Caco-2 (cell line): ENCODE data around the gene TLNRD1. TPM values are rescaled to one million over a fixed set of nuclear protein-coding genes. Genes with fewer than 3 reads are reported as not detected.

Experiments used
- BruUV-seq: library from RNA; stranded (reverse); fragments of 400-500 nt; replicated peaks from 2 replicates; lab custom pipeline; 2021; lab: Mats Ljungman, UMichigan
- CTCF ChIA-PET: fragments of 300-600 bp; sonication (Branson Sonifier 250); formaldehyde crosslinking; loops from one replicate; lab custom pipeline; 2022; ENCODE audit warnings: antibody characterized with exemption; lab: Charles Lee
- POLR2A ChIA-PET: fragments of 300-600 bp; sonication (Branson Sonifier 250); formaldehyde crosslinking; loops from one replicate; lab custom pipeline; 2022; ENCODE audit warnings: antibody characterized with exemption; lab: Charles Lee
- DNase-seq, 2 experiments: peaks; one replicate each; pipeline versions ENCODE4 v3.0.0 to v3.0.0-alpha.2; 2020 to 2022
- H3K27me3 ChIP-seq: replicated peaks from 2 replicates; pipeline ENCODE4 v1.6.0; 2011; ENCODE audit warnings: low read length; ENCODE audit not compliant: control insufficient read depth, insufficient read depth
- H3K36me3 ChIP-seq: 2 replicates; pipeline ENCODE4 v1.5.1; 2011; ENCODE audit warnings: low read length; ENCODE audit not compliant: control insufficient read depth, insufficient read depth
- H3K4me1 ChIP-seq: fragments of 250-450 bp; sonication (Bioruptor Pico); 2 replicates; pipeline ENCODE4 v1.5.1; 2020; ENCODE audit warnings: mild to moderate bottlenecking
- H3K4me3 ChIP-seq: 2 replicates; pipeline ENCODE4 v1.5.1; 2011; ENCODE audit warnings: low read depth, mild to moderate bottlenecking, control low read depth, low read length
- H3K9me3 ChIP-seq: fragments of 250-450 bp; sonication (Bioruptor Pico); 2 replicates; pipeline ENCODE4 v1.5.1; 2020; ENCODE audit warnings: mild to moderate bottlenecking, moderate library complexity
- H3K27ac Mint-ChIP-seq: one replicate; pipeline ENCODE4 v1.8.0; 2022; ENCODE audit warnings: mixed read lengths; ENCODE audit not compliant: unreplicated experiment
- H3K27me3 Mint-ChIP-seq: one replicate; pipeline ENCODE4 v1.8.0; 2022; ENCODE audit warnings: mixed read lengths; ENCODE audit not compliant: insufficient read depth, unreplicated experiment
- H3K36me3 Mint-ChIP-seq: one replicate; pipeline ENCODE4 v1.8.0; 2022; ENCODE audit warnings: mild to moderate bottlenecking, mixed read lengths; ENCODE audit not compliant: insufficient read depth, unreplicated experiment
- H3K4me1 Mint-ChIP-seq: one replicate; pipeline ENCODE4 v1.8.0; 2022; ENCODE audit warnings: low read depth, mixed read lengths; ENCODE audit not compliant: unreplicated experiment
- H3K4me3 Mint-ChIP-seq: one replicate; pipeline ENCODE4 v1.8.0; 2022; ENCODE audit warnings: mild to moderate bottlenecking, moderate library complexity, mixed read lengths; ENCODE audit not compliant: unreplicated experiment
- H3K9me3 Mint-ChIP-seq: one replicate; pipeline ENCODE4 v1.8.0; 2022; ENCODE audit warnings: mixed read lengths; ENCODE audit not compliant: unreplicated experiment
- intact Hi-C: fragments of 100-400 bp; cut with micrococcal nuclease; formaldehyde crosslinking; loops from one replicate; pipeline ENCODE4 v1.10.0; 2022; ENCODE audit not compliant: unreplicated experiment
- total RNA-seq: library from RNA; stranded (reverse); gene quantifications from 2 replicates; pipeline ENCODE4 v1.2.3, GENCODE V29; 2022
- TF ChIP-seq, protein P1 (sequence below), 2 experiments: fragments of 200-600 bp in 1 of 2; IDR thresholded peaks; 1 replicate in 1 of 2; 2 replicates in 1 of 2; pipeline versions ENCODE4 v1.5.1 to v1.8.0; 2011 to 2022; ENCODE audit warnings: antibody characterized with exemption in 1 of 2, control low read depth in 1 of 2, inconsistent platforms in 1 of 2, low read depth in 1 of 2, low read length in 1 of 2, mild to moderate bottlenecking in 1 of 2, moderate library complexity in 1 of 2; ENCODE audit not compliant: insufficient read depth in 1 of 2, severe bottlenecking in 1 of 2, unreplicated experiment in 1 of 2

The TLNRD1 gene
- total RNA-seq, 1 experiment from 2014 or later = 13.7 TPM

DNA sequence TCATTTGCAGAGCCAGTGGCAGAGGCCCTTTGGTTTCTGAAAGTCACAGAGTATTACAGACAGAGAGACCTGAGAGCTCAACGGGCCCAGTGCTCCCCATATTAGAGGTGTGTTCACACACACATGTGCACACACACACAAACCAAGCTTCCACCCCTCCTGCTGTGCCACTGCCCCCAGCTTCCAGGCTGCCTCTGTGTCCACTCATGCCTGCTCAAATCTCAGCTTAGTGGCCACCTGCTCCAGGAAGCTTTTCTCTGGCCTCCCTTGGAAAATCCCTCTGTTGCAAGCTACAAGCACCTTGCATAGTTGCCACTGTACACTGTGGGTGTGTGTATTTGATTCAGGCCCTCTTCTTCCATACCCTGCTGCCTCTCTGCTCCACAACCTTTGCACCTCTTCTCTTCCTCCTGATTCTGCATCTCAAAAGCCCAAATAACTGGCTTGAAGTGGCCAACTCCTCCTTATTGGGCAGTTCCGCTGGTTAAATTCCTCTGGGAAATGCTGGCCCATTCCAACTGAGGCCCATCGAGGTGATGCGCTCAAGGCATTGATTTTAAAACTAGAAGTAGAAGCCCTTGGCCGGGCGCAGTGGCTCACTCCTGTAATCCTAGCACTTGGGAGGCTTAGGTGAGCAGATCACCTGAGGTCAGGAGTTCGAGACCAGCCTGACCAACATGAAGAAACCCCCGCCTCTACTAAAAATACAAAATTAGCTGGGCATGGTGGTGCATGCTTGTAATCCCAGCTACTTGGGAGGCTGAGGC lies 34.1 kb upstream of the TLNRD1 start:
- peaks cover 7% of the 10 kb centered on the region for H3K36me3 Mint-ChIP-seq
- no peak overlapping the region for H3K4me3 Mint-ChIP-seq
- no peaks in the 10 kb centered on the region for H3K27me3 ChIP-seq
- no peak for DNase-seq
- no TSS peak for BruUV-seq
- intact Hi-C loops = loop anchor here (1.0 kb wide), 1 partner anchor 511 kb away; no protein-coding TSS in a partner anchor
- ChIA-PET POLR2A (interaction anchor here (0.6 kb wide), 1 partner anchor 55 kb away, joined by 3 read pairs; no protein-coding TSS in a partner anchor), CTCF (interaction anchor here (0.9 to 1.9 kb wide), 4 partner anchors 187 to 1142 kb away, joined by 3 to 9 read pairs (median 6); partner anchors contain the start of gene CEMIP)
- H3K4me3 ChIP-seq = no peak overlapping the region
- no peaks in the 10 kb centered on the region for H3K9me3 ChIP-seq
- no peak overlapping the region for H3K27ac Mint-ChIP-seq
- H3K36me3 ChIP-seq = peaks cover 1% of the 10 kb centered on the region; the same call in 1 of the 2 replicates
- TF ChIP-seq, protein P1, sequence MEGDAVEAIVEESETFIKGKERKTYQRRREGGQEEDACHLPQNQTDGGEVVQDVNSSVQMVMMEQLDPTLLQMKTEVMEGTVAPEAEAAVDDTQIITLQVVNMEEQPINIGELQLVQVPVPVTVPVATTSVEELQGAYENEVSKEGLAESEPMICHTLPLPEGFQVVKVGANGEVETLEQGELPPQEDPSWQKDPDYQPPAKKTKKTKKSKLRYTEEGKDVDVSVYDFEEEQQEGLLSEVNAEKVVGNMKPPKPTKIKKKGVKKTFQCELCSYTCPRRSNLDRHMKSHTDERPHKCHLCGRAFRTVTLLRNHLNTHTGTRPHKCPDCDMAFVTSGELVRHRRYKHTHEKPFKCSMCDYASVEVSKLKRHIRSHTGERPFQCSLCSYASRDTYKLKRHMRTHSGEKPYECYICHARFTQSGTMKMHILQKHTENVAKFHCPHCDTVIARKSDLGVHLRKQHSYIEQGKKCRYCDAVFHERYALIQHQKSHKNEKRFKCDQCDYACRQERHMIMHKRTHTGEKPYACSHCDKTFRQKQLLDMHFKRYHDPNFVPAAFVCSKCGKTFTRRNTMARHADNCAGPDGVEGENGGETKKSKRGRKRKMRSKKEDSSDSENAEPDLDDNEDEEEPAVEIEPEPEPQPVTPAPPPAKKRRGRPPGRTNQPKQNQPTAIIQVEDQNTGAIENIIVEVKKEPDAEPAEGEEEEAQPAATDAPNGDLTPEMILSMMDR (IDR thresholded peaks at IDR 0.05; ENCODE audit: insufficient read depth in 1 of 2, low read depth in 1 of 2, low read length in 1 of 2, severe bottlenecking in 1 of 2, unreplicated experiment in 1 of 2) = no peak
- no peaks in the 10 kb centered on the region for H3K27me3 Mint-ChIP-seq
- H3K9me3 Mint-ChIP-seq = no peaks in the 10 kb centered on the region
- peaks cover 14% of the 10 kb centered on the region for H3K4me1 Mint-ChIP-seq
- peaks cover 21% of the 10 kb centered on the region for H3K4me1 ChIP-seq

DNA sequence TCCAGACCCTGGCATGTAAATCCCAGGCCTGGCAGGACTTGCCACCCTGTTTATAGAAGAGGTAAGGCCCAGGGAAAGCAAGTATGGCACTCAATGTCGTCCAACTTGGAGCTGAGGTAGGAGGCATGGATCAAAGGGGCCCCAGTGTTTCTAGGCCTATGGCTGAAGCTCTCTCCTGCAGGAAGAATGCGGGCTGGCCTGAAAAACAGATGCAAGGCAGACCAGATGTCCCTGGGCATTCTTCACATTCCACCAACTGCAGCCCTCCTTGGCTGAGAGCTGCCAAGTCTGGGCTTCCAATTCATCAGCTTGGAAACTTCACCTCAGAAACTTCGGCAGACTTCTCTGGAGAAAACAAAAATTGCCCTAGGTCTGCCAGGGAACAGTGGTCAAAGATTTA lies 33.3 kb upstream of the TLNRD1 start:
- no peak overlapping the region for H3K27ac Mint-ChIP-seq
- CTCF ChIA-PET = interaction anchor here (0.9 to 1.9 kb wide), 5 partner anchors 10 to 1141 kb away, joined by 3 to 9 read pairs (median 4); partner anchors contain the start of gene CEMIP

More for the DNA sequence above, 33.3 kb upstream of the TLNRD1 start:
- no TSS peak for BruUV-seq
- Mint-ChIP-seq H3K27me3 (no peaks in the 10 kb centered on the region), H3K9me3 (no peaks in the 10 kb centered on the region), H3K36me3 (peaks cover 7% of the 10 kb centered on the region), H3K4me3 (no peak overlapping the region), H3K4me1 (peaks cover 14% of the 10 kb centered on the region)
- peak; percentile 69 to 81 for DNase-seq
- POLR2A ChIA-PET = interaction anchor here (0.7 kb wide), 1 partner anchor 33 kb away, joined by 5 read pairs; the partner anchor contains the start of gene TLNRD1
- intact Hi-C loops = loop anchor here (1.0 kb wide), 1 partner anchor 512 kb away; no protein-coding TSS in a partner anchor
- H3K4me3 ChIP-seq = no peak overlapping the region
- no peaks in the 10 kb centered on the region for H3K27me3 ChIP-seq
- H3K9me3 ChIP-seq = no peaks in the 10 kb centered on the region
- H3K4me1 ChIP-seq = peaks cover 21% of the 10 kb centered on the region
- TF ChIP-seq, protein P1 (IDR thresholded peaks at IDR 0.05; ENCODE audit: insufficient read depth in 1 of 2, low read depth in 1 of 2, low read length in 1 of 2, severe bottlenecking in 1 of 2, unreplicated experiment in 1 of 2) = no peak
- peaks cover 1% of the 10 kb centered on the region; the same call in 1 of the 2 replicates for H3K36me3 ChIP-seq
